ENCODE data around the gene GPHN. TPM values are rescaled to one million over a fixed set of nuclear protein-coding genes. Genes with fewer than 3 reads are reported as not detected.
"Not testable (repeated sequence)": the region's sequence is repeated elsewhere in the genome, so short reads cannot be mapped to it uniquely, and the experiment has no call there.

Gene GPHN
- total RNA-seq, 1 experiment from 2014 or later, result 4.1 TPM

- Histone ChIP-seq H4K20me1 (ENCODE audit: insufficient read depth, low read depth, low read length) (no peaks in the 10 kb centered on the region), H3K36me3 (ENCODE audit: insufficient read depth, low read length) (no peaks in the 10 kb centered on the region), H3K27ac (ENCODE audit: low read length) (no peak overlapping the region), H3K9ac (ENCODE audit: low read length) (no peak overlapping the region), H3K4me1 (ENCODE audit: low read length) (no peaks in the 10 kb centered on the region), H2AFZ (ENCODE audit: low read length) (no peak overlapping the region), H3K79me2 (ENCODE audit: low read length) (no peaks in the 10 kb centered on the region), H3K4me3 (ENCODE audit: low read length) (no peak overlapping the region), H3K27me3 (ENCODE audit: low read length) (no peaks in the 10 kb centered on the region), H3K9me3 (ENCODE audit: low read length) (no peaks in the 10 kb centered on the region), H3K4me2 (ENCODE audit: low read depth, low read length, poor library complexity, severe bottlenecking) (no peak overlapping the region), H3K9me2 (replicated peaks; ENCODE audit: insufficient read depth, low read length) (no peaks in the 10 kb centered on the region; the same call in 1 of the 2 replicates)
- DNase-seq, result no peak
Observed at GRCh38 chr14:66708267-66708666, 200.3 kb downstream of the GPHN start.

GRCh38 chr14:66709291-66709690, 201.3 kb downstream of the GPHN start:
- Histone ChIP-seq H3K27ac (ENCODE audit: low read length) (no peak overlapping the region), H3K4me2 (ENCODE audit: low read depth, low read length, poor library complexity, severe bottlenecking) (no peak overlapping the region), H3K4me1 (ENCODE audit: low read length) (no peaks in the 10 kb centered on the region)

GRCh38 chr14:66714291-66714690, 206.3 kb downstream of the GPHN start:
- not testable (repeated sequence) for H3K4me1 ChIP-seq (ENCODE audit: low read length); H3K4me2 ChIP-seq (ENCODE audit: low read depth, low read length, poor library complexity, severe bottlenecking); DNase-seq; H3K36me3 ChIP-seq (ENCODE audit: insufficient read depth, low read length); H3K9me2 ChIP-seq (replicated peaks; ENCODE audit: insufficient read depth, low read length); H3K9me3 ChIP-seq (ENCODE audit: low read length); H3K27me3 ChIP-seq (ENCODE audit: low read length); H3K27ac ChIP-seq (ENCODE audit: low read length); H3K4me3 ChIP-seq (ENCODE audit: low read length); H4K20me1 ChIP-seq (ENCODE audit: insufficient read depth, low read depth, low read length); H3K79me2 ChIP-seq (ENCODE audit: low read length); H3K9ac ChIP-seq (ENCODE audit: low read length); H2AFZ ChIP-seq (ENCODE audit: low read length)

More at GRCh38 chr14:66709291-66709690, 201.3 kb downstream of the GPHN start:
- no peak overlapping the region for H2AFZ ChIP-seq (ENCODE audit: low read length)
- DNase-seq, result no peak
- H3K9me2 ChIP-seq (replicated peaks; ENCODE audit: insufficient read depth, low read length), result no peaks in the 10 kb centered on the region; the same call in 1 of the 2 replicates
- H3K36me3 ChIP-seq (ENCODE audit: insufficient read depth, low read length), result no peaks in the 10 kb centered on the region
- H3K9me3 ChIP-seq (ENCODE audit: low read length), result no peaks in the 10 kb centered on the region; the same call in 1 of the 2 replicates
- H4K20me1 ChIP-seq (ENCODE audit: insufficient read depth, low read depth, low read length), result no peaks in the 10 kb centered on the region
- H3K27me3 ChIP-seq (ENCODE audit: low read length), result no peaks in the 10 kb centered on the region
- no peak overlapping the region for H3K4me3 ChIP-seq (ENCODE audit: low read length)
- no peaks in the 10 kb centered on the region for H3K79me2 ChIP-seq (ENCODE audit: low read length)
- H3K9ac ChIP-seq (ENCODE audit: low read length), result no peak overlapping the region

GRCh38 chr14:66715313-66715712, 207.4 kb downstream of the GPHN start:
- H3K79me2 ChIP-seq (ENCODE audit: low read length); H2AFZ ChIP-seq (ENCODE audit: low read length); H3K4me3 ChIP-seq (ENCODE audit: low read length); H3K27ac ChIP-seq (ENCODE audit: low read length); H4K20me1 ChIP-seq (ENCODE audit: insufficient read depth, low read depth, low read length); H3K36me3 ChIP-seq (ENCODE audit: insufficient read depth, low read length); DNase-seq; H3K9me3 ChIP-seq (ENCODE audit: low read length); H3K4me2 ChIP-seq (ENCODE audit: low read depth, low read length, poor library complexity, severe bottlenecking); H3K27me3 ChIP-seq (ENCODE audit: low read length); H3K9me2 ChIP-seq (replicated peaks; ENCODE audit: insufficient read depth, low read length); H3K9ac ChIP-seq (ENCODE audit: low read length); H3K4me1 ChIP-seq (ENCODE audit: low read length): not testable (repeated sequence)

- H3K9me2 ChIP-seq (replicated peaks; ENCODE audit: insufficient read depth, low read length), result no peaks in the 10 kb centered on the region
- H3K36me3 ChIP-seq (ENCODE audit: insufficient read depth, low read length), result no peaks in the 10 kb centered on the region
- H3K27ac ChIP-seq (ENCODE audit: low read length), result no peak overlapping the region
- no peaks in the 10 kb centered on the region for H3K79me2 ChIP-seq (ENCODE audit: low read length)
- H3K4me3 ChIP-seq (ENCODE audit: low read length), result no peak overlapping the region
- H3K4me1 ChIP-seq (ENCODE audit: low read length), result no peaks in the 10 kb centered on the region
- no peak for DNase-seq
- H3K4me2 ChIP-seq (ENCODE audit: low read depth, low read length, poor library complexity, severe bottlenecking), result no peak overlapping the region
- H3K27me3 ChIP-seq (ENCODE audit: low read length), result no peaks in the 10 kb centered on the region
- no peak overlapping the region for H2AFZ ChIP-seq (ENCODE audit: low read length)
- H3K9me3 ChIP-seq (ENCODE audit: low read length), result peaks cover 3% of the 10 kb centered on the region; the same call in 1 of the 2 replicates
- no peaks in the 10 kb centered on the region for H4K20me1 ChIP-seq (ENCODE audit: insufficient read depth, low read depth, low read length)
- no peak overlapping the region for H3K9ac ChIP-seq (ENCODE audit: low read length)
Observed at GRCh38 chr14:66716227-66716626, 208.3 kb downstream of the GPHN start.

- no peak for DNase-seq
- Histone ChIP-seq H3K4me2 (ENCODE audit: low read depth, low read length, poor library complexity, severe bottlenecking) (no peak overlapping the region), H3K9me3 (ENCODE audit: low read length) (peaks cover 3% of the 10 kb centered on the region; the same call in 1 of the 2 replicates), H3K4me1 (ENCODE audit: low read length) (no peaks in the 10 kb centered on the region), H3K9me2 (replicated peaks; ENCODE audit: insufficient read depth, low read length) (no peaks in the 10 kb centered on the region), H3K27me3 (ENCODE audit: low read length) (no peaks in the 10 kb centered on the region), H3K79me2 (ENCODE audit: low read length) (no peaks in the 10 kb centered on the region), H4K20me1 (ENCODE audit: insufficient read depth, low read depth, low read length) (no peaks in the 10 kb centered on the region), H3K9ac (ENCODE audit: low read length) (no peak overlapping the region), H2AFZ (ENCODE audit: low read length) (no peak overlapping the region), H3K27ac (ENCODE audit: low read length) (no peak overlapping the region), H3K36me3 (ENCODE audit: insufficient read depth, low read length) (no peaks in the 10 kb centered on the region), H3K4me3 (ENCODE audit: low read length) (no peak overlapping the region)
Observed at GRCh38 chr14:66717561-66718140, 209.7 kb downstream of the GPHN start.

- H3K36me3 ChIP-seq (ENCODE audit: insufficient read depth, low read length), result no peaks in the 10 kb centered on the region
- DNase-seq, result no peak
- peaks cover 12% of the 10 kb centered on the region for H3K9me3 ChIP-seq (ENCODE audit: low read length)
- no peaks in the 10 kb centered on the region for H3K4me1 ChIP-seq (ENCODE audit: low read length)
- 0 out of 2 replicates have a peak, but pooled peaks cover 5% of the 10 kb centered on the region for H3K9me2 ChIP-seq (replicated peaks; ENCODE audit: insufficient read depth, low read length)
- H3K27me3 ChIP-seq (ENCODE audit: low read length), result no peaks in the 10 kb centered on the region
- H3K9ac ChIP-seq (ENCODE audit: low read length), result no peak overlapping the region
- H3K27ac ChIP-seq (ENCODE audit: low read length), result no peak overlapping the region
- H4K20me1 ChIP-seq (ENCODE audit: insufficient read depth, low read depth, low read length), result no peaks in the 10 kb centered on the region
- H2AFZ ChIP-seq (ENCODE audit: low read length), result no peak overlapping the region
- H3K4me3 ChIP-seq (ENCODE audit: low read length), result no peak overlapping the region
- H3K79me2 ChIP-seq (ENCODE audit: low read length), result no peaks in the 10 kb centered on the region
- H3K4me2 ChIP-seq (ENCODE audit: low read depth, low read length, poor library complexity, severe bottlenecking), result no peak overlapping the region
Observed at GRCh38 chr14:66724996-66725395, 217.0 kb downstream of the GPHN start.

- not testable (repeated sequence) for H3K36me3 ChIP-seq (ENCODE audit: insufficient read depth, low read length); H3K79me2 ChIP-seq (ENCODE audit: low read length); H3K9me2 ChIP-seq (replicated peaks; ENCODE audit: insufficient read depth, low read length); H3K27me3 ChIP-seq (ENCODE audit: low read length); H3K4me1 ChIP-seq (ENCODE audit: low read length); H3K27ac ChIP-seq (ENCODE audit: low read length); H3K4me2 ChIP-seq (ENCODE audit: low read depth, low read length, poor library complexity, severe bottlenecking); H3K9ac ChIP-seq (ENCODE audit: low read length); H2AFZ ChIP-seq (ENCODE audit: low read length); H4K20me1 ChIP-seq (ENCODE audit: insufficient read depth, low read depth, low read length); H3K4me3 ChIP-seq (ENCODE audit: low read length); DNase-seq
- peaks cover 24% of the 10 kb centered on the region for H3K9me3 ChIP-seq (ENCODE audit: low read length)
Observed at GRCh38 chr14:66731298-66731697, 223.4 kb downstream of the GPHN start.
